SIG-M5 (cell line): ENCODE results near the gene ACLY.
"Not testable (repeated sequence)": the region's sequence is repeated elsewhere in the genome, so short reads cannot be mapped to it uniquely, and the experiment has no call there.

ENCODE experiments used
- DNase-seq: peaks from one replicate; lab custom pipeline; 2025; lab: John Stamatoyannopoulos, UW

ACLY gene

GRCh38 chr17:41829961-41830360, 88.8 kb downstream of the ACLY start:
- not testable (repeated sequence) for DNase-seq

GRCh38 chr17:41825175-41825845, 93.4 kb downstream of the ACLY start:
- no peak for DNase-seq

GRCh38 chr17:41824086-41824485, 94.7 kb downstream of the ACLY start:
- DNase-seq: no peak

- DNase-seq: no peak
Measured at GRCh38 chr17:41823580-41823979, 95.2 kb downstream of the ACLY start.

GRCh38 chr17:41823141-41823524, 95.6 kb downstream of the ACLY start:
- no peak for DNase-seq

GRCh38 chr17:41822216-41823140, 96.3 kb downstream of the ACLY start:
- DNase-seq: no peak

- no peak for DNase-seq
Measured at GRCh38 chr17:41821776-41822175, 97.0 kb downstream of the ACLY start.

GRCh38 chr17:41818024-41818423, 100.7 kb downstream of the ACLY start:
- no peak for DNase-seq
